Liver (tissue), 9 donors: ENCODE data around the gene MFAP3L. TPM values are rescaled to one million over a fixed set of nuclear protein-coding genes. Genes with fewer than 3 reads are reported as not detected.

Experiments used
- DNase-seq: peaks from one replicate; pipeline ENCODE4 v3.0.0-alpha.2; 2017; ENCODE audit warnings: low spot score
- H3K27ac ChIP-seq, 2 donors: one replicate each; pipeline ENCODE4 v1.7.0; 2013; ENCODE audit warnings: inconsistent platforms in 2 of 2, low read length in 2 of 2, control low read depth in 1 of 2, low read depth in 1 of 2, mild to moderate bottlenecking in 1 of 2
- H3K27me3 ChIP-seq, 4 donors: one replicate each; pipeline versions ENCODE4 v1.6.1 to v1.7.0; 2013; ENCODE audit warnings: low read length in 3 of 4, inconsistent platforms in 1 of 4, mild to moderate bottlenecking in 1 of 4, moderate library complexity in 1 of 4; ENCODE audit not compliant: control insufficient read depth in 4 of 4, insufficient read depth in 4 of 4
- H3K36me3 ChIP-seq, 4 donors: one replicate each; pipeline versions ENCODE4 v1.6.1 to v1.7.0; 2013; ENCODE audit warnings: low read length in 3 of 4, mild to moderate bottlenecking in 3 of 4, low read depth in 1 of 4, moderate library complexity in 1 of 4; ENCODE audit not compliant: control insufficient read depth in 4 of 4, insufficient read depth in 3 of 4
- H3K4me1 ChIP-seq, 4 donors: one replicate each; pipeline versions ENCODE4 v1.6.1 to v1.7.0; 2013; ENCODE audit warnings: low read length in 3 of 4, mild to moderate bottlenecking in 3 of 4, moderate library complexity in 1 of 4; ENCODE audit not compliant: control insufficient read depth in 4 of 4, insufficient read depth in 4 of 4
- H3K4me3 ChIP-seq, 3 donors: one replicate each; pipeline versions ENCODE4 v1.6.1 to v1.7.0; 2013; ENCODE audit warnings: low read length in 3 of 3, control low read depth in 1 of 3, low read depth in 1 of 3, mild to moderate bottlenecking in 1 of 3
- H3K9ac ChIP-seq, 2 donors: one replicate each; pipeline ENCODE4 v1.7.0; 2013; ENCODE audit warnings: low read length in 2 of 2, mild to moderate bottlenecking in 2 of 2, moderate library complexity in 2 of 2, control low read depth in 1 of 2, low read depth in 1 of 2
- H3K9me3 ChIP-seq, 4 donors: one replicate each; pipeline versions ENCODE4 v1.6.1 to v1.7.0; 2013; ENCODE audit warnings: low read length in 3 of 4; ENCODE audit not compliant: control insufficient read depth in 4 of 4
- ATF3 ChIP-seq: IDR thresholded peaks from 2 replicates; pipeline ENCODE4 v1.6.1; 2016; ENCODE audit warnings: antibody characterized with exemption
- CTCF ChIP-seq: fragments of 150-350 bp; IDR thresholded peaks from 2 replicates; pipeline ENCODE4 v1.5.1; 2017; ENCODE audit warnings: improper control_type of control experiment, low read depth, low read length; ENCODE audit not compliant: missing input control
- EGR1 ChIP-seq, 2 donors: IDR thresholded peaks; 2 replicates each; pipeline ENCODE4 v1.6.1; 2016 to 2018; ENCODE audit warnings: antibody characterized with exemption in 2 of 2, low read depth in 2 of 2
- FOXA1 ChIP-seq: IDR thresholded peaks from 2 replicates; pipeline ENCODE4 v1.6.1; 2016; ENCODE audit warnings: antibody characterized with exemption
- FOXA2 ChIP-seq: IDR thresholded peaks from 2 replicates; pipeline ENCODE4 v1.6.1; 2016; ENCODE audit warnings: antibody characterized with exemption
- GABPA ChIP-seq, 2 donors: IDR thresholded peaks in 1 of 2; conservative IDR thresholded peaks in 1 of 2; 2 replicates each; pipeline ENCODE4 v1.6.1; 2016; ENCODE audit warnings: antibody characterized with exemption in 2 of 2, mild to moderate bottlenecking in 1 of 2, moderate library complexity in 1 of 2
- HNF4A ChIP-seq, 2 donors: conservative IDR thresholded peaks; 2 replicates each; pipeline ENCODE4 v1.6.1; 2016; ENCODE audit warnings: antibody characterized with exemption in 2 of 2, mild to moderate bottlenecking in 2 of 2
- HNF4G ChIP-seq: IDR thresholded peaks from 2 replicates; pipeline ENCODE4 v1.6.1; 2016; ENCODE audit warnings: antibody characterized with exemption
- JUND ChIP-seq, 2 donors: IDR thresholded peaks; 2 replicates each; pipeline ENCODE4 v1.6.1; 2016; ENCODE audit warnings: antibody characterized with exemption in 2 of 2
- MAX ChIP-seq: IDR thresholded peaks from 2 replicates; pipeline ENCODE4 v1.6.1; 2016; ENCODE audit warnings: antibody characterized with exemption
- NR2F2 ChIP-seq: IDR thresholded peaks from 2 replicates; pipeline ENCODE4 v1.6.1; 2016; ENCODE audit warnings: antibody characterized with exemption
- RAD21 ChIP-seq, 2 donors: IDR thresholded peaks; 2 replicates each; pipeline ENCODE4 v1.6.1; 2016; ENCODE audit warnings: antibody characterized with exemption in 2 of 2, mild to moderate bottlenecking in 2 of 2
- REST ChIP-seq: IDR thresholded peaks from 2 replicates; pipeline ENCODE4 v1.6.1; 2016; ENCODE audit warnings: antibody characterized with exemption, mild to moderate bottlenecking
- RXRA ChIP-seq, 2 donors: IDR thresholded peaks; 2 replicates each; pipeline ENCODE4 v1.6.1; 2017 to 2018; ENCODE audit warnings: antibody characterized with exemption in 2 of 2, mild to moderate bottlenecking in 1 of 2
- SP1 ChIP-seq: IDR thresholded peaks from 2 replicates; pipeline ENCODE4 v1.6.1; 2018; ENCODE audit warnings: antibody characterized with exemption, mild to moderate bottlenecking
- TAF1 ChIP-seq: conservative IDR thresholded peaks from 2 replicates; pipeline ENCODE4 v1.6.1; 2016; ENCODE audit warnings: antibody characterized with exemption, mild to moderate bottlenecking
- YY1 ChIP-seq: IDR thresholded peaks from 2 replicates; pipeline ENCODE4 v1.6.1; 2016; ENCODE audit warnings: antibody characterized with exemption, mild to moderate bottlenecking
- ZBTB33 ChIP-seq: IDR thresholded peaks from 2 replicates; pipeline ENCODE4 v1.6.1; 2016; ENCODE audit warnings: antibody characterized with exemption
- WGBS: extraction: QIAGEN DNeasy Blood & Tissue Kit; methylation state at CpG from one replicate; pipeline ENCODE4 v1.1.7; 2013; 5-methylcytosine and 5-hydroxymethylcytosine counted together
- polyA plus RNA-seq, 2 donors: library from polyadenylated mRNA; stranded (reverse) in 1 of 2; unstranded in 1 of 2; fragments of 200-250 nt in 1 of 2; fragments of >200 nt in 1 of 2; fragmentation: Nextera tagmentation in 1 of 2; extraction: Ambion mirVana in 1 of 2; gene quantifications; one replicate each; pipeline versions ENCODE4 v1.2.1 to v1.2.3, GENCODE V29; 2013 to 2015
- total RNA-seq, 2 donors: library from RNA; depleted of rRNA; stranded (reverse); fragments of >200 nt; gene quantifications; one replicate each; pipeline ENCODE4 v1.2.3, GENCODE V29; 2014
- donor health status: healthy.
- donor health status: healthy.
- donor health status: healthy.
- donor health status: healthy.
- donor health status: healthy.

MFAP3L gene
- total and polyA plus RNA-seq, 4 donors, result 16.5 to 102 (median 18.5) TPM

- Histone ChIP-seq H3K36me3 (peaks cover 0 to 3% (median under 1%) of the 10 kb centered on the region in 4 donors), H3K27me3 (no peaks in the 10 kb centered on the region), H3K9me3 (no peaks in the 10 kb centered on the region), H3K4me3 (no peak overlapping the region), H3K27ac (no peak overlapping the region), H3K4me1 (no peaks in the 10 kb centered on the region), H3K9ac (no peak overlapping the region)
- no peak for DNase-seq
- TF ChIP-seq REST (no peak), JUND (IDR thresholded peaks at IDR 0.05) (no peak), ATF3 (no peak), RXRA (IDR thresholded peaks at IDR 0.05) (no peak), RAD21 (IDR thresholded peaks at IDR 0.05) (no peak), MAX (no peak), NR2F2 (no peak), TAF1 (no peak), SP1 (no peak), ZBTB33 (no peak), HNF4G (no peak), GABPA (IDR thresholded peaks at IDR 0.05 in 1 of 2, conservative IDR thresholded peaks at IDR 0.05 in 1 of 2) (no peak), FOXA2 (no peak), CTCF (no peak), YY1 (no peak), FOXA1 (no peak), HNF4A (conservative IDR thresholded peaks at IDR 0.05) (no peak), EGR1 (IDR thresholded peaks at IDR 0.05; ENCODE audit: low read depth in 2 of 2) (no peak)
- WGBS, result 90% methylated on average over 12 of the region's 12 CpGs
Measured at GRCh38 chr4:170003071-170004070, 22.8 kb downstream of the MFAP3L start.
